Thymus (tissue), 11 donors: ENCODE measurements around the gene SIRT5. TPM values are rescaled to one million over a fixed set of nuclear protein-coding genes. Genes with fewer than 3 reads are reported as not detected.

ENCODE experiments used
- DNase-seq, 9 donors: peaks; one replicate each; pipeline ENCODE4 v3.0.0-alpha.2; 2013; ENCODE audit warnings: low spot score in 9 of 9, low read depth in 6 of 9, missing footprints in 1 of 9
- H3K27ac ChIP-seq, 2 donors: one replicate each; pipeline ENCODE4 v1.5.1; 2013; ENCODE audit warnings: control low read depth in 1 of 2, low read depth in 1 of 2, low read length in 1 of 2, mild to moderate bottlenecking in 1 of 2, moderate library complexity in 1 of 2
- H3K27me3 ChIP-seq, 2 donors: one replicate each; pipeline ENCODE4 v1.5.1; 2013; ENCODE audit warnings: low read length in 1 of 2; ENCODE audit not compliant: control insufficient read depth in 2 of 2, insufficient read depth in 1 of 2
- H3K36me3 ChIP-seq, 2 donors: one replicate each; pipeline ENCODE4 v1.5.1; 2013; ENCODE audit warnings: low read length in 1 of 2, mild to moderate bottlenecking in 1 of 2, moderate library complexity in 1 of 2; ENCODE audit not compliant: control insufficient read depth in 2 of 2, insufficient read depth in 2 of 2
- H3K4me1 ChIP-seq, 2 donors: one replicate each; pipeline ENCODE4 v1.5.1; 2013; ENCODE audit warnings: low read length in 2 of 2; ENCODE audit not compliant: control insufficient read depth in 2 of 2, insufficient read depth in 2 of 2
- H3K4me3 ChIP-seq, 2 donors: one replicate each; pipeline ENCODE4 v1.5.1; 2013; ENCODE audit warnings: low read length in 2 of 2, control low read depth in 1 of 2, mild to moderate bottlenecking in 1 of 2
- H3K9me3 ChIP-seq, 2 donors: one replicate each; pipeline ENCODE4 v1.5.1; 2013; ENCODE audit warnings: low read length in 1 of 2, mild to moderate bottlenecking in 1 of 2; ENCODE audit not compliant: control insufficient read depth in 2 of 2, insufficient read depth in 1 of 2
- WGBS: extraction: QIAGEN DNeasy Blood & Tissue Kit; methylation state at CpG from one replicate; pipeline ENCODE4 v1.1.7; 2013; 5-methylcytosine and 5-hydroxymethylcytosine counted together
- polyA plus RNA-seq: library from polyadenylated mRNA; stranded (reverse); fragments of 200-250 nt; gene quantifications from one replicate; pipeline ENCODE4 v1.2.3, GENCODE V29; 2013
- total RNA-seq: library from RNA; stranded (reverse); fragments of 120-200 nt; gene quantifications from one replicate; pipeline ENCODE4 v1.2.4, GENCODE V29; 2013
- donor health status: healthy.

Gene SIRT5
- total and polyA plus RNA-seq, 2 donors = 12.2 to 13.3 TPM

GRCh38 chr6:13534536-13534935 is 39.9 kb upstream of the SIRT5 start:
- H3K9me3 ChIP-seq = no peaks in the 10 kb centered on the region
- H3K27ac ChIP-seq = no peak overlapping the region
- H3K4me1 ChIP-seq = no peaks in the 10 kb centered on the region
- no peaks in the 10 kb centered on the region for H3K27me3 ChIP-seq
- no peak overlapping the region for H3K4me3 ChIP-seq
- H3K36me3 ChIP-seq = no peaks in the 10 kb centered on the region
- 97% methylated on average over 3 of the region's 3 CpGs for WGBS
- DNase-seq = no peak

- DNase-seq = no peak
- H3K27me3 ChIP-seq = no peaks in the 10 kb centered on the region
- no peaks in the 10 kb centered on the region for H3K4me1 ChIP-seq
- no peak overlapping the region for H3K4me3 ChIP-seq
- WGBS = 97% methylated on average over 3 of the region's 3 CpGs
- H3K36me3 ChIP-seq = no peaks in the 10 kb centered on the region
- no peak overlapping the region for H3K27ac ChIP-seq
- no peaks in the 10 kb centered on the region for H3K9me3 ChIP-seq
These were observed 39.1 kb upstream of the SIRT5 start for GRCh38 chr6:13535306-13535705.

- H3K4me3 ChIP-seq = no peak overlapping the region
- H3K36me3 ChIP-seq = no peaks in the 10 kb centered on the region
- no peak overlapping the region for H3K27ac ChIP-seq
- H3K9me3 ChIP-seq = peaks cover 0 to 3% of the 10 kb centered on the region in 2 donors
- H3K27me3 ChIP-seq = no peaks in the 10 kb centered on the region
- 97% methylated on average over 4 of the region's 4 CpGs for WGBS
- no peaks in the 10 kb centered on the region for H3K4me1 ChIP-seq
- DNase-seq = no peak
These were observed 37.4 kb upstream of the SIRT5 start for GRCh38 chr6:13536796-13537526.

GRCh38 chr6:13537527-13537897 is 36.9 kb upstream of the SIRT5 start:
- H3K4me3 ChIP-seq = no peak overlapping the region
- WGBS = 79% methylated on average over 2 of the region's 2 CpGs
- peaks cover 0 to 3% of the 10 kb centered on the region in 2 donors for H3K9me3 ChIP-seq
- H3K27me3 ChIP-seq = no peaks in the 10 kb centered on the region
- DNase-seq = no peak
- H3K36me3 ChIP-seq = no peaks in the 10 kb centered on the region
- H3K4me1 ChIP-seq = no peaks in the 10 kb centered on the region
- no peak overlapping the region for H3K27ac ChIP-seq

GRCh38 chr6:13538084-13538483 is 36.3 kb upstream of the SIRT5 start:
- WGBS = 90% methylated on average over 2 of the region's 2 CpGs
- Histone ChIP-seq H3K36me3 (no peaks in the 10 kb centered on the region), H3K27ac (no peak overlapping the region), H3K4me3 (no peak overlapping the region), H3K9me3 (peaks cover 0 to 3% of the 10 kb centered on the region in 2 donors), H3K27me3 (no peaks in the 10 kb centered on the region), H3K4me1 (no peaks in the 10 kb centered on the region)
- peak in 5 of 9 donors; percentile 18 to 62 (median 22) for DNase-seq

GRCh38 chr6:13538600-13538999 is 35.8 kb upstream of the SIRT5 start:
- H3K27me3 ChIP-seq = no peaks in the 10 kb centered on the region
- DNase-seq = no peak
- no peaks in the 10 kb centered on the region for H3K36me3 ChIP-seq
- H3K4me1 ChIP-seq = no peaks in the 10 kb centered on the region
- H3K27ac ChIP-seq = no peak overlapping the region
- H3K4me3 ChIP-seq = no peak overlapping the region
- peaks cover 0 to 3% of the 10 kb centered on the region in 2 donors for H3K9me3 ChIP-seq
- 95% methylated on average over 3 of the region's 3 CpGs for WGBS

- Histone ChIP-seq H3K36me3 (no peaks in the 10 kb centered on the region), H3K27me3 (no peaks in the 10 kb centered on the region), H3K27ac (no peak overlapping the region), H3K9me3 (peaks cover 0 to 3% of the 10 kb centered on the region in 2 donors), H3K4me1 (no peaks in the 10 kb centered on the region), H3K4me3 (no peak overlapping the region)
- DNase-seq = no peak
- 89% methylated on average over 1 of the region's 1 CpG for whole genome bisulfite sequencing
These were observed 34.8 kb upstream of the SIRT5 start for GRCh38 chr6:13539572-13539971.

GRCh38 chr6:13541496-13541895 is 32.9 kb upstream of the SIRT5 start:
- H3K36me3 ChIP-seq = no peaks in the 10 kb centered on the region
- no peaks in the 10 kb centered on the region for H3K4me1 ChIP-seq
- no peak overlapping the region for H3K4me3 ChIP-seq
- no peak overlapping the region for H3K27ac ChIP-seq
- peaks cover 0 to 3% of the 10 kb centered on the region in 2 donors for H3K9me3 ChIP-seq
- no peaks in the 10 kb centered on the region for H3K27me3 ChIP-seq
- whole genome bisulfite sequencing = 98% methylated on average over 35 of the region's 35 CpGs
- DNase-seq = no peak

GRCh38 chr6:13544454-13545186 is 29.8 kb upstream of the SIRT5 start:
- no peak for DNase-seq
- 94% methylated on average over 11 of the region's 11 CpGs for WGBS
- Histone ChIP-seq H3K4me1 (no peaks in the 10 kb centered on the region), H3K27me3 (no peaks in the 10 kb centered on the region), H3K36me3 (no peaks in the 10 kb centered on the region), H3K27ac (no peak overlapping the region), H3K9me3 (peaks cover 0 to 3% of the 10 kb centered on the region in 2 donors), H3K4me3 (no peak overlapping the region)
